ENCODE results near the gene LAMA3.

LAMA3 gene

DNA sequence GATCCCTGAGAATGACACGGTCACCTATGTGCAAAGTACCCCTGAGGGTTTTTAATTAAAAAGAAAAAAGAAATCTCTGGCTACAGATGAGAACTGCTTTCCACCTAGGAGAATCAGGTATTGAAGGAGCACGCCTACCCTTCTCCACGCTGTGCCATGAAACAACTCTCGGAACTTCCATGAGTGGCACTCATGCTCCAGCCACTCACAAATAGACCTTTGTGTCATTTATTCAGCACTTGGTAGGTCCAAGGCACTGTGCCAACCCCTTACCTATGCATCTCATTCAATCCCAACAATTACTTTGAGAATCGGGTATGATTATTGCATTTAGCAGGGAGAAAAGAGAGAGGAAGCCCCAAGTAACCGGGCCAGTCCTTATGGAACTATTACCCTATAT, 280.4 kb downstream of the LAMA3 start:
- DNase-seq (ENCODE audit: low read depth): no peak

- peak; percentile 21 for DNase-seq (ENCODE audit: low read depth)
Observed at GRCh38 chr18:23970161-23971096, 281.2 kb downstream of the LAMA3 start.

DNA sequence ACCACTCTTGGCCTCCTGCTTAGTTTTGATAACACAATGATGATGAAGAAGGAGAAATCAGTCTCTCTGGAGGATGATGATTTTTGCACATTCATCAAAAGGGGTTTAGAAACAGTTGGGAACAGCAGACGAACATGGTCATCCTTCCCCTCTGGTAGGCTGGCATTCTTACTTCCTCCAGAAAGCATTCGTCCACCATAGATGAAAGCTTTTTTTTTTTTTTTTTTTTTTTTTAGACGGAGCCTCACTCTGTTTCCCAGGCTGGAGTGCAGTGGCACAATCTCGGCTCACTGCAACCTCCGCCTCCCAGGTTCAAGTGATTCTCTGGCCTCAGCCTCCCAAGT, 281.8 kb downstream of the LAMA3 start:
- no peak for DNase-seq (ENCODE audit: low read depth)

- DNase-seq (ENCODE audit: low read depth): no peak
Observed at GRCh38 chr18:23971666-23972230, 282.5 kb downstream of the LAMA3 start.

DNA sequence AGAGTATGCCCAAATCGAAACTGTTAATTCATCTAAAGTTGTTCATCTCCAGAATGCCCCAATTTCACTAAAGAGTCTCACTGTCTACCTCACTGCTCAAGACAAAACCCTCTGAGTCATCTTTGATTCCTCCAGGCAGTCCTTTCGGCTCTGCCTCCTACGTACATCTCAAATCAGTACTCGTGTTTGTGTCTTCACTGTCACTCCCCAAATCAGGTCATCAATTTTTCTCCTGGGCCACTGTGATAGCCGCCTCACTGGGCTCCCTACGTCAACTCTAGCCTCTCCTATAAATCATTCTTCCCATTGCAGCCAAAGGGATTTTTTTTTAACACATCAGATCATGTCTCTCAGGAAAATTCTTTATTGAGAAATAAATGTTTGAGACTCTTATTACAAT, 283.2 kb downstream of the LAMA3 start:
- no peak for DNase-seq (ENCODE audit: low read depth)

- no peak for DNase-seq (ENCODE audit: low read depth)
Observed at GRCh38 chr18:23977103-23977502, 287.9 kb downstream of the LAMA3 start.

DNA sequence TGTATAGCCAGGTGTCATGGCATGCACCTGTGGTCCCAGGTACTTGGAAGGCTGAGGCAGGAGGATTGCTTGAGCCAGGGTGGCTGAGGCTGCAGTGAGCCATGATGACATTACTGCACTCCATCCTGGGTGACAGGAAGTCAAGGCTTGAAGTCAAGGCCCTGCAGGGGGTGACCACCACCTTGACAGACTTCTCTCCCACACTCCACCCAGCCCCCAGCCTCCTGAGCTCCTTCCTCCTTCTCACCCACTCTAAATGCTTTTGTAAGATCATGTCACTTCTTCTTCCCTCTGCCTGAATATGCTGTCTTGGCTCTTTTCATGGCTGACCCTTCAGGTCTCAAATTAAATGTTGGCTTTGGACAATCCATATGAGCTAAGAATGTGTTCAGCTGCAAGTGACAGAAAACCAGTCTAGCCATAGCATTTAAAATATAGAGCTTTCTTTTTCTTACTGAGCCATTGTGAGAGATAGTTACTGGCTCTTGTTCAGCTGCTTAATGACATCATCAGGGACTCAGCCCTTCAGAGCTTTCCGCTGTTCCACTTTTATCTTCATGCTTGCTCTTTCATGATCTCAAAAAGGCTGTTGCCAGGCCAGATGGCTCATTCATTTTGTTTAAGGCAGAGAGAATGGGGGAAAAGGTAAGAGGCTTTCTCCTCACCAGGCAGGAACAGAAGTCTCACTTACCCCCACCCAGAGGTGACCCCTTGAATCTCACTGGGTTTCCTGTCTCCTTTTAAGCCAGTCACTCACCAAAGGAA, 288.6 kb downstream of the LAMA3 start:
- no peak for DNase-seq (ENCODE audit: low read depth)

DNA sequence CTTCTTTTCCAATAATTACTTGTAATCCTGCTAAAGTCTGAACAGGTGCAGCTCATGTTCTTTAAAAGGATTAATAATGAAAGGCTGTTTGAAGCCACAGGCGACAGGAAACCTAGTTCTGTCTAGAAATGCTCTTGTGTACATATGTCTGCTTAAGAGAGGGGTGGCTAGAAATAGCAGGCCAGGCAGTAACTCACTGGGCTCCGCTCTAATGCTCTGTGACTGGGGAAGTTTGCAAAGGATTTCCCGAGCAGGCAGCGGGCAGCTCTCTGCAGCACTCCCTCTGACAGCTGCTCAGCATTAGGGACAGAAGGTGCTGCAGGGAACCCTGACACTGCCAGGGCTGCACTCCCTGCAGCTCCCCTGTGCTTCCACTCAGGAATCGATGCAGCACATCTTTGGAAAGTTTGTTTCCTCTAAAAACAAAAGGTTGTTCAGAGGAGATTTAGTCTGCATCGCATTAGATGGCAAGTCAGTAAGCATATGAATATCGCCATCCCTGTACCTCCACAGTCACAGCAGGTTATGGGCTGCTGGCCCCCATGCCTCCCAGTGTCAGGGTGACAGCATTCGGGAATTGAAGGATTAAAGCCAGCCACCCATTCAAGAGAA, 292.2 kb downstream of the LAMA3 start:
- DNase-seq (ENCODE audit: low read depth): no peak

GRCh38 chr18:23982155-23983079, 293.2 kb downstream of the LAMA3 start:
- DNase-seq (ENCODE audit: low read depth): no peak

GRCh38 chr18:23983112-23983511, 293.9 kb downstream of the LAMA3 start:
- no peak for DNase-seq (ENCODE audit: low read depth)

- no peak for DNase-seq (ENCODE audit: low read depth)
Observed at GRCh38 chr18:23986600-23987359, 297.5 kb downstream of the LAMA3 start.

DNA sequence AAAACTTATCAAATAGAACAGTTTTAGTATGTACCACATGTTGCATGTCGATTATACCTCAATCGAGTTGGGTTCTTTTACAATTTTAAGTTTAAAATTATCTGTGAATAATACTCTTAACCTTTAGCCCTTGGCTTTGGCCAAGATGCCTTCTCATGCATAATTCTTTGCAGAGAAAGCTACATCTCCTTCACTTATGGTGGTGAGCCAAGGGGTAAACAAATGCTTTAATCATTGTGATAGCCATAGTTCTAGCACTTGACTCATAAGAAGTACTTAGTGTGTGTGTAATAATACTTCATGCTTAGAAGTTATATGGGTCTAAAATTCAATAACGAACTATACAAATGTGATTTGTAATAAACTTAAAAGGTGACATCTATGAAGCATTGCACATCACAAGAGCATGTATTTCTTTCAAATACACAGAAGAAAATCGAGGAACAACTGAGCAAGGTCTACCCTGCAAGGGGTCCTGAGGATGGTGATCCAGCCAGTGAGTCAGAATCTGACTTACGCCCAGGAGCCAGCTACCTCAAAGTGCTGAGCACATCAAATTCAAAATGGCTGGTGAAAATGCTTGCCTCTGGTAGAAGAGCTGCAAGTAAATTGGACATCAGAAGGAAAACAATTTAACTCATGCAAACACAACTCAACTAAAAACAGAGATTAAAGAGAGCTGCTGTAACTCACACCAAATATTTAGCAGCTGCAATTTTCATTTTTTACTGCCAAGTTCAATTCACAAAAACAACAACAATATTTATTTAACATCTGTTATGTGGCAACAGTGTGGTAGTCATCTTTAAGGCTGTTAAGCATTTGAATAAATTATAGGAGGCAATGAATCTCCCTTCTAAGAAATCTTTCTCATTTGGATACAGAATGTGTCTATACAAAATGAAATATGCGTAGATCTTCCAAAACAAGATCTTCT, 301.5 kb downstream of the LAMA3 start:
- no peak for DNase-seq (ENCODE audit: low read depth)

DNA sequence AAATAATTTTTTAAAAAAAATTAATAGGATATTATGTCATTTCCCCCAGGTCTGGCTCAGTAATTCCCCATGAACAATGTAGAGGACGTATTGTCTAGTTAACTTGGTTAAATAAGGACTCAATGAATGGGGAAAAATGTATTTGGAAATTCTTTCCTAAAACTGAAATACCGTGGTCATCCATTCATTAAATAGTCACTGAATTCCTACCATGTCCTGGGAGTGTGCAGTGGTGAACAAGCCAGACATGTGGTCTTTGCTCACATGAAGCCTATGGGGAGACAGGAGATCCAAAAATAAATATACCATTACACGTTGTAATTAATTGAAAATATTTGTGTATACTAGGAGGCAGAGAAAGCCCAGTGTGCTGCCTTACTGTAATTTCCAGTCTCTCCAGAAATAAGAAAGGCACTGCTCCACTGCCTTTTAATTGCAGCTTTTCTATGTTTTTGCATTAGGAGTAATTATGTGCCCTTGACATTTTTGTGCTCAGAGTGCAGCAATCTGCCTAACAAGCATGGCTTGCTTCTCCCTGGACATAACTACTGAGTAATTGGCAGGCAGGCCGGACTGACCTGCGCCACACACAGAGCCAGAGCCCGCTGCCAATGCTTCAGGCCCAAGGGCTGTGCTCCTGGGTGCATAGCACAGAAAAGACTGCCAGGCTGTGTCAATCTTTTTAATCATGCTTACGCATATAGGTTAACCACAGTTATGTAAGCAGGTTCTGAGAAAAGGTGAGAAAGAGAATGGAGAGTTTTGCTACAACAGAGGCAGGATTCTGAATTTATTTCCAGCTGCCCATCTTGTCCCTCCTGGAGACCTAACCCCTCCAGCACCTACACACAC, 303.1 kb downstream of the LAMA3 start:
- no peak for DNase-seq (ENCODE audit: low read depth)

- DNase-seq (ENCODE audit: low read depth): no peak
Observed at GRCh38 chr18:23992941-23993280, 303.7 kb downstream of the LAMA3 start.

GRCh38 chr18:23994361-23994902, 305.2 kb downstream of the LAMA3 start:
- no peak for DNase-seq (ENCODE audit: low read depth)

DNA sequence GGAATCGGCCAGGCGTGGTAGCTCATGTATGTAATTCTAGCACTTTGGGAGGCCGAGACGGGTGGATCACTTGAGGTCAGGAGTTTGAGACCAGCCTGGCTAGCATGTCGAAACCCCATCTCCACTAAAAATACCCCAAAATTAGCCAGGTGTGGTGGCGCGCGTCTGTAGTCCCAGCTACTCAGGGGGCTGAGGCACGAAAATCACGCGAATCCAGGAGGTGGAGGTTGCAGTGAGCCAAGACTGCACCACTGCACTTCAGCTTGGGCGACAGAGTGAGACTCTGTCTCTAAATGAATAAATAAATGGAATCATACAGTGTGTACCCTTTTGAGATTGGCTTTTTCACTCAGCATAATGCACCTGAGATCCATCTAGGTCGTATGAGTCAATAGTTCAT, 305.9 kb downstream of the LAMA3 start:
- no peak for DNase-seq (ENCODE audit: low read depth)

DNA sequence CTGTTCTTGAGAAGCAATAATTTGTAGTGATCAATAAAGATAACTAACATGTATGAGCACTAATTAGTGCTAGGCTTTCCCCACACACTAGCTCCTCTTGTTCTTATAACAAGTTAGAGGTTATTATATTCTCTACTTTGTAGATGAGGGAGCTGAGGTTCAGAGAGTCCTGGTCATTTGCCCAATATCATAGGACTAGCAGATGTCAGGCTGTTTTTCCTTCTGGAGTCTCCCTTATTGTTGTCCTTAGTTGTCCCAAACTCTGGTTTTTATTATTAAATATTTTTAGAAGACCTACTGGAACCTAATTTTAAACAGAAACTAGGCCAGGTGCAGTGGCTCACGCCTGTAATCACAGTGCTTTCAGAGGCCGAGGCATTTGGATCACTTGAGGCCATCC, 308.8 kb downstream of the LAMA3 start:
- DNase-seq (ENCODE audit: low read depth): no peak

GRCh38 chr18:23998820-23999219, 309.6 kb downstream of the LAMA3 start:
- DNase-seq (ENCODE audit: low read depth): no peak

All from stimulated activated CD8-positive, alpha-beta memory T cell treated with anti-CD3 and anti-CD28 coated beads, Interleukin-12 subunit alpha, Interleukin-12 subunit beta, amount 100 ng/mL, for 4 hours (primary cell).